OCI-LY7 (cell line): ENCODE data around the gene SSBP2. TPM values are rescaled to one million over a fixed set of nuclear protein-coding genes. Genes with fewer than 3 reads are reported as not detected.

Experiments
- BruUV-seq: library from RNA; stranded (reverse); fragments of 400-500 nt; replicated peaks from 2 replicates; lab custom pipeline; 2021; lab: Mats Ljungman, UMichigan
- CTCF ChIA-PET: fragments of 300-600 bp; sonication (Branson Sonifier 250); formaldehyde crosslinking; loops from one replicate; lab custom pipeline; 2022; ENCODE audit warnings: antibody characterized with exemption; ENCODE audit not compliant: unreplicated experiment; lab: Charles Lee
- POLR2A ChIA-PET: fragments of 300-600 bp; sonication (Branson Sonifier 250); formaldehyde crosslinking; loops from one replicate; lab custom pipeline; 2022; ENCODE audit warnings: antibody characterized with exemption; lab: Charles Lee
- DNase-seq: peaks from one replicate; pipeline ENCODE4 v3.0.0-alpha.2; 2015; ENCODE audit warnings: low spot score
- H2AFZ ChIP-seq: fragments of 200-600 bp; sonication (generic), shearing (Covaris generic); 2 replicates; pipeline ENCODE4 v1.6.1; 2014; ENCODE audit warnings: mild to moderate bottlenecking, antibody characterized with exemption, low read length, moderate library complexity
- H3K27ac ChIP-seq: fragments of 200-600 bp; sonication (generic); 2 replicates; pipeline ENCODE4 v1.5.1; 2014; ENCODE audit warnings: mixed run types, low read depth, mild to moderate bottlenecking, moderate library complexity, low read length, inconsistent platforms; ENCODE audit not compliant: poor library complexity, severe bottlenecking
- H3K36me3 ChIP-seq: fragments of 200-600 bp; sonication (generic); 2 replicates; pipeline ENCODE4 v1.6.1; 2014; ENCODE audit warnings: mild to moderate bottlenecking, antibody characterized with exemption, low read length, moderate library complexity, mixed read lengths; ENCODE audit not compliant: insufficient read depth
- H3K4me1 ChIP-seq: fragments of 200-600 bp; sonication (generic); 2 replicates; pipeline ENCODE4 v1.5.1; 2014; ENCODE audit warnings: mild to moderate bottlenecking, low read length; ENCODE audit not compliant: insufficient read depth, poor library complexity, severe bottlenecking
- H3K4me2 ChIP-seq: fragments of 200-600 bp; sonication (generic); 2 replicates; pipeline ENCODE4 v1.6.1; 2014; ENCODE audit warnings: mild to moderate bottlenecking, low read length
- H3K4me3 ChIP-seq: fragments of 200-600 bp; sonication (generic); 2 replicates; pipeline ENCODE4 v1.5.1; 2014; ENCODE audit warnings: mild to moderate bottlenecking, low read depth, low read length; ENCODE audit not compliant: poor library complexity, severe bottlenecking
- H3K79me2 ChIP-seq: fragments of 200-600 bp; sonication (generic); 2 replicates; pipeline ENCODE4 v1.6.1; 2016; ENCODE audit warnings: low read depth, mild to moderate bottlenecking, low read length, moderate library complexity, mixed read lengths; ENCODE audit not compliant: insufficient read depth
- H3K9me2 ChIP-seq: fragments of 200-600 bp; sonication (generic); 2 replicates; pipeline ENCODE4 v1.6.1; 2016; ENCODE audit warnings: mild to moderate bottlenecking, low read length, mixed read lengths; ENCODE audit not compliant: insufficient read depth
- H3K9me3 ChIP-seq: fragments of 200-600 bp; sonication (generic); 2 replicates; pipeline ENCODE4 v1.6.1; 2014; ENCODE audit warnings: mild to moderate bottlenecking, mixed run types, low read length, mixed read lengths
- H4K20me1 ChIP-seq: fragments of 200-600 bp; sonication (generic); 2 replicates; pipeline ENCODE4 v1.6.1; 2014; ENCODE audit warnings: mild to moderate bottlenecking, antibody characterized with exemption, low read length, moderate library complexity, mixed read lengths; ENCODE audit not compliant: insufficient read depth
- CTCF ChIP-seq: fragments of 200-600 bp; sonication (generic); conservative IDR thresholded peaks from 2 replicates; pipeline ENCODE4 v1.5.1; 2014; ENCODE audit warnings: mild to moderate bottlenecking, antibody characterized with exemption, low read length, moderate library complexity, mixed read lengths
- EZH2phosphoT487 ChIP-seq: fragments of 200-600 bp; sonication (generic); IDR thresholded peaks from 2 replicates; pipeline ENCODE4 v1.6.1; 2018; ENCODE audit warnings: low read depth, borderline replicate concordance, mild to moderate bottlenecking, mixed run types, antibody characterized with exemption, low read length, moderate library complexity, mixed read lengths
- intact Hi-C: fragments of 100-400 bp; cut with micrococcal nuclease; formaldehyde crosslinking; loops from one replicate; pipeline ENCODE4 v1.10.0; 2022; ENCODE audit not compliant: unreplicated experiment
- total RNA-seq, 2 experiments: library from RNA; depleted of rRNA in 1 of 2; stranded (reverse); fragments of >200 nt in 1 of 2; shearing (Covaris generic) in 1 of 2; gene quantifications; 2 replicates each; pipeline ENCODE4 v1.2.3, GENCODE V29; 2014 to 2022

The SSBP2 gene
- total RNA-seq, 2 experiments from 2014 or later, result 140 to 172 TPM

- intact Hi-C loops, result no loop called here
- no peak for TF ChIP-seq CTCF
- TF ChIP-seq EZH2phosphoT487, result no peak
- POLR2A ChIA-PET, result no interaction called here
- CTCF ChIA-PET, result no interaction called here
- peaks cover 10% of the 10 kb centered on the region for H3K4me1 ChIP-seq
- H3K27ac ChIP-seq, result no peak overlapping the region
- peaks cover 100% of the 10 kb centered on the region for H3K79me2 ChIP-seq
- no TSS peak for BruUV-seq
- H3K4me3 ChIP-seq, result no peak overlapping the region
- H4K20me1 ChIP-seq, result peaks cover 20% of the 10 kb centered on the region; the same call in 1 of the 2 replicates
- no peaks in the 10 kb centered on the region for H3K9me2 ChIP-seq
- no peaks in the 10 kb centered on the region for H3K9me3 ChIP-seq
- H3K4me2 ChIP-seq, result no peak overlapping the region
- DNase-seq, result no peak
- H3K36me3 ChIP-seq, result peaks cover 72% of the 10 kb centered on the region
- H2AFZ ChIP-seq, result no peak overlapping the region
These were observed 11.6 kb downstream of the SSBP2 start for GRCh38 chr5:81739291-81739690.

- peaks cover 63% of the 10 kb centered on the region for H4K20me1 ChIP-seq
- TF ChIP-seq EZH2phosphoT487, result no peak
- TF ChIP-seq CTCF, result no peak
- H3K4me3 ChIP-seq, result no peak overlapping the region
- intact Hi-C loops, result no loop called here
- no TSS peak for BruUV-seq
- H3K79me2 ChIP-seq, result peaks cover 100% of the 10 kb centered on the region
- peaks cover 38% of the 10 kb centered on the region for H3K4me1 ChIP-seq
- no peaks in the 10 kb centered on the region for H3K9me3 ChIP-seq
- H2AFZ ChIP-seq, result no peak overlapping the region
- CTCF ChIA-PET, result no interaction called here
- POLR2A ChIA-PET, result interaction anchor here (1.0 kb wide), 1 partner anchor 32 kb away, joined by 3 read pairs; no protein-coding TSS in a partner anchor
- H3K27ac ChIP-seq, result no peak overlapping the region
- H3K4me2 ChIP-seq, result no peak overlapping the region
- no peak for DNase-seq
- H3K36me3 ChIP-seq, result peaks cover 18% of the 10 kb centered on the region; the same call in 1 of the 2 replicates
- no peaks in the 10 kb centered on the region for H3K9me2 ChIP-seq
These were observed 21.6 kb downstream of the SSBP2 start for GRCh38 chr5:81729276-81729675.

GRCh38 chr5:81728301-81728700 is 22.6 kb downstream of the SSBP2 start:
- ChIA-PET POLR2A (no interaction called here), CTCF (no interaction called here)
- no TSS peak for BruUV-seq
- Histone ChIP-seq H3K9me2 (no peaks in the 10 kb centered on the region), H3K27ac (no peak overlapping the region), H3K4me1 (peaks cover 39% of the 10 kb centered on the region), H3K36me3 (peaks cover 15% of the 10 kb centered on the region; the same call in 1 of the 2 replicates), H2AFZ (no peak overlapping the region), H3K79me2 (peaks cover 100% of the 10 kb centered on the region), H3K4me3 (no peak overlapping the region), H4K20me1 (peaks cover 62% of the 10 kb centered on the region), H3K9me3 (no peaks in the 10 kb centered on the region), H3K4me2 (no peak overlapping the region)
- intact Hi-C loops, result no loop called here
- no peak for DNase-seq
- no peak for TF ChIP-seq CTCF
- TF ChIP-seq EZH2phosphoT487, result no peak
